ENCODE results near the gene UNC93B1.
"Not testable (repeated sequence)": the region's sequence is repeated elsewhere in the genome, so short reads cannot be mapped to it uniquely, and the experiment has no call there.

Gene UNC93B1

GRCh38 chr11:67991347-67992121 lies 12.4 kb downstream of the UNC93B1 start:
- not testable (repeated sequence) for DNase-seq (ENCODE audit: low read depth in 2 of 2)

- not testable (repeated sequence) for DNase-seq (ENCODE audit: low read depth in 2 of 2)
These were observed 13.2 kb downstream of the UNC93B1 start for GRCh38 chr11:67990546-67991346.

- DNase-seq (ENCODE audit: low read depth in 2 of 2): not testable (repeated sequence)
These were observed 18.6 kb downstream of the UNC93B1 start for GRCh38 chr11:67985302-67985701.

GRCh38 chr11:67983951-67984350 lies 19.9 kb downstream of the UNC93B1 start:
- DNase-seq (ENCODE audit: low read depth in 2 of 2): no peak

- DNase-seq (ENCODE audit: low read depth in 2 of 2): not testable (repeated sequence)
These were observed 21.5 kb downstream of the UNC93B1 start for GRCh38 chr11:67982255-67982857.

- DNase-seq (ENCODE audit: low read depth in 2 of 2): not testable (repeated sequence)
These were observed 22.7 kb downstream of the UNC93B1 start for GRCh38 chr11:67981226-67981625.

GRCh38 chr11:67978766-67979418 lies 25.0 kb downstream of the UNC93B1 start:
- DNase-seq (ENCODE audit: low read depth in 2 of 2): not testable (repeated sequence)

- not testable (repeated sequence) for DNase-seq (ENCODE audit: low read depth in 2 of 2)
These were observed 29.2 kb downstream of the UNC93B1 start for GRCh38 chr11:67974746-67975145.

- DNase-seq (ENCODE audit: low read depth in 2 of 2): not testable (repeated sequence)
These were observed 38.0 kb downstream of the UNC93B1 start for GRCh38 chr11:67965830-67966348.

- not testable (repeated sequence) for DNase-seq (ENCODE audit: low read depth in 2 of 2)
These were observed 39.2 kb downstream of the UNC93B1 start for GRCh38 chr11:67964746-67965145.

GRCh38 chr11:67963879-67964278 lies 40.0 kb downstream of the UNC93B1 start:
- not testable (repeated sequence) for DNase-seq (ENCODE audit: low read depth in 2 of 2)

GRCh38 chr11:67963217-67963616 lies 40.7 kb downstream of the UNC93B1 start:
- not testable (repeated sequence) for DNase-seq (ENCODE audit: low read depth in 2 of 2)

GRCh38 chr11:67956236-67956635 lies 47.7 kb downstream of the UNC93B1 start:
- not testable (repeated sequence) for DNase-seq (ENCODE audit: low read depth in 2 of 2)

- peak in 1 of 2 experiments; percentile 20 for DNase-seq (ENCODE audit: low read depth in 2 of 2)
These were observed 48.4 kb downstream of the UNC93B1 start for GRCh38 chr11:67955461-67956007.

GRCh38 chr11:67954971-67955370 lies 48.9 kb downstream of the UNC93B1 start:
- not testable (repeated sequence) for DNase-seq (ENCODE audit: low read depth in 2 of 2)

- not testable (repeated sequence) for DNase-seq (ENCODE audit: low read depth in 2 of 2)
These were observed 49.6 kb downstream of the UNC93B1 start for GRCh38 chr11:67954251-67954650.

GRCh38 chr11:67950705-67951104 lies 53.2 kb downstream of the UNC93B1 start:
- not testable (repeated sequence) for DNase-seq (ENCODE audit: low read depth in 2 of 2)

- DNase-seq (ENCODE audit: low read depth in 2 of 2): not testable (repeated sequence)
These were observed 56.1 kb downstream of the UNC93B1 start for GRCh38 chr11:67947785-67948184.

- DNase-seq (ENCODE audit: low read depth in 2 of 2): not testable (repeated sequence)
These were observed 57.5 kb downstream of the UNC93B1 start for GRCh38 chr11:67946403-67946802.

- DNase-seq (ENCODE audit: low read depth in 2 of 2): not testable (repeated sequence)
These were observed 60.5 kb downstream of the UNC93B1 start for GRCh38 chr11:67943406-67943805.

Data from fibroblast of skin of left biceps (primary cell).